Measurements from ENCODE around the gene FYB1. TPM values are rescaled to one million over a fixed set of nuclear protein-coding genes. Genes with fewer than 3 reads are reported as not detected.
A peak's percentile ranks its signal among the peaks of the same experiment; 100 is the strongest.

The FYB1 gene
- total RNA-seq, 4 donors from 2014 or later, result 1.5 to 3.9 (median 3.0) TPM

GRCh38 chr5:39062104-39062503 is 157.3 kb downstream of the FYB1 start:
- Histone ChIP-seq H3K9me3 (no peaks in the 10 kb centered on the region), H3K27ac (no peak overlapping the region), H3K4me3 (no peak overlapping the region), H3K36me3 (peaks cover 8% of the 10 kb centered on the region), H3K27me3 (no peaks in the 10 kb centered on the region), H3K4me1 (peaks cover 33% of the 10 kb centered on the region)
- 89% methylated on average over 3 of the region's 3 CpGs for WGBS
- TF ChIP-seq POLR2AphosphoS5 (IDR thresholded peaks at IDR 0.05) (no peak), CTCF (IDR thresholded peaks at IDR 0.05) (no peak), EP300 (IDR thresholded peaks at IDR 0.05) (no peak), POLR2A (IDR thresholded peaks at IDR 0.05) (no peak)
- DNase-seq (ENCODE audit: low spot score in 2 of 2), result no peak

GRCh38 chr5:39059064-39059463 is 160.3 kb downstream of the FYB1 start:
- H3K4me3 ChIP-seq, result no peak overlapping the region
- H3K9me3 ChIP-seq, result no peaks in the 10 kb centered on the region
- H3K27me3 ChIP-seq, result no peaks in the 10 kb centered on the region
- DNase-seq (ENCODE audit: low spot score in 2 of 2), result no peak
- TF ChIP-seq POLR2A (IDR thresholded peaks at IDR 0.05) (no peak), CTCF (IDR thresholded peaks at IDR 0.05) (no peak), POLR2AphosphoS5 (IDR thresholded peaks at IDR 0.05) (no peak), EP300 (IDR thresholded peaks at IDR 0.05) (no peak)
- 85% methylated on average over 2 of the region's 2 CpGs for WGBS
- H3K27ac ChIP-seq, result no peak overlapping the region
- peaks cover 48% of the 10 kb centered on the region for H3K4me1 ChIP-seq
- no peaks in the 10 kb centered on the region for H3K36me3 ChIP-seq

- Histone ChIP-seq H3K27me3 (no peaks in the 10 kb centered on the region), H3K27ac (no peak overlapping the region), H3K36me3 (no peaks in the 10 kb centered on the region), H3K4me3 (peak overlapping the region; percentile 22), H3K9me3 (no peaks in the 10 kb centered on the region), H3K4me1 (peaks cover 42% of the 10 kb centered on the region)
- TF ChIP-seq CTCF (IDR thresholded peaks at IDR 0.05) (no peak), EP300 (IDR thresholded peaks at IDR 0.05) (no peak), POLR2AphosphoS5 (IDR thresholded peaks at IDR 0.05) (no peak), POLR2A (IDR thresholded peaks at IDR 0.05) (no peak)
- DNase-seq (ENCODE audit: low spot score in 2 of 2), result no peak
- WGBS, result 66% methylated on average over 2 of the region's 2 CpGs
Measured at GRCh38 chr5:39058178-39058921, 161.0 kb downstream of the FYB1 start.

- DNase-seq (ENCODE audit: low spot score in 2 of 2), result no peak
- 20% methylated on average over 2 of the region's 2 CpGs for WGBS
- TF ChIP-seq POLR2AphosphoS5 (IDR thresholded peaks at IDR 0.05) (no peak), EP300 (IDR thresholded peaks at IDR 0.05) (no peak), CTCF (IDR thresholded peaks at IDR 0.05) (no peak), POLR2A (IDR thresholded peaks at IDR 0.05) (no peak)
- Histone ChIP-seq H3K36me3 (no peaks in the 10 kb centered on the region), H3K9me3 (no peaks in the 10 kb centered on the region), H3K4me3 (peak overlapping the region; percentile 22), H3K27me3 (no peaks in the 10 kb centered on the region), H3K4me1 (peaks cover 36% of the 10 kb centered on the region), H3K27ac (no peak overlapping the region)
Measured at GRCh38 chr5:39057734-39058133, 161.6 kb downstream of the FYB1 start.

GRCh38 chr5:39055768-39056398 is 163.5 kb downstream of the FYB1 start:
- Histone ChIP-seq H3K9me3 (no peaks in the 10 kb centered on the region), H3K4me3 (no peak overlapping the region), H3K27ac (no peak overlapping the region), H3K27me3 (no peaks in the 10 kb centered on the region), H3K4me1 (peaks cover 31% of the 10 kb centered on the region), H3K36me3 (no peaks in the 10 kb centered on the region)
- TF ChIP-seq POLR2A (IDR thresholded peaks at IDR 0.05) (no peak), CTCF (IDR thresholded peaks at IDR 0.05) (no peak), EP300 (IDR thresholded peaks at IDR 0.05) (no peak), POLR2AphosphoS5 (IDR thresholded peaks at IDR 0.05) (no peak)
- 75% methylated on average over 5 of the region's 5 CpGs for WGBS
- DNase-seq (ENCODE audit: low spot score in 2 of 2), result no peak

Data from suprapubic skin (tissue), 4 donors.